Measurements from ENCODE around the gene TPST1.

TPST1 gene

GRCh38 chr7:66239467-66239856, 34.3 kb downstream of the TPST1 start:
- no peak for DNase-seq

GRCh38 chr7:66245008-66245407, 39.9 kb downstream of the TPST1 start:
- DNase-seq: no peak

- peak; percentile 41 for DNase-seq
Observed at GRCh38 chr7:66246554-66247171, 41.5 kb downstream of the TPST1 start.

- DNase-seq: no peak
Observed at GRCh38 chr7:66247380-66248078, 42.4 kb downstream of the TPST1 start.

GRCh38 chr7:66250711-66251110, 45.6 kb downstream of the TPST1 start:
- peak; percentile 69 for DNase-seq

GRCh38 chr7:66255534-66256100, 50.5 kb downstream of the TPST1 start:
- peak; percentile 18 for DNase-seq

- DNase-seq: no peak
Observed at GRCh38 chr7:66256281-66256680, 51.1 kb downstream of the TPST1 start.

- no peak for DNase-seq
Observed at GRCh38 chr7:66257481-66257880, 52.3 kb downstream of the TPST1 start.

GRCh38 chr7:66258409-66258808, 53.3 kb downstream of the TPST1 start:
- DNase-seq: peak; percentile 20

- no peak for DNase-seq
Observed at GRCh38 chr7:66261941-66262340, 56.8 kb downstream of the TPST1 start.

- no peak for DNase-seq
Observed at GRCh38 chr7:66263936-66264335, 58.8 kb downstream of the TPST1 start.

- peak; percentile 33 for DNase-seq
Observed at GRCh38 chr7:66265566-66265965, 60.4 kb downstream of the TPST1 start.

GRCh38 chr7:66267249-66267648, 62.1 kb downstream of the TPST1 start:
- peak; percentile 90 for DNase-seq

GRCh38 chr7:66269978-66270377, 64.8 kb downstream of the TPST1 start:
- DNase-seq: no peak

GRCh38 chr7:66272321-66272720, 67.2 kb downstream of the TPST1 start:
- no peak for DNase-seq

- no peak for DNase-seq
Observed at GRCh38 chr7:66276363-66276762, 71.2 kb downstream of the TPST1 start.

- peak; percentile 17 for DNase-seq
Observed at GRCh38 chr7:66277492-66277891, 72.4 kb downstream of the TPST1 start.

GRCh38 chr7:66279912-66280311, 74.8 kb downstream of the TPST1 start:
- DNase-seq: no peak

GRCh38 chr7:66281678-66282590, 76.8 kb downstream of the TPST1 start:
- peak; percentile 99 for DNase-seq

- DNase-seq: no peak
Observed at GRCh38 chr7:66282591-66282935, 77.4 kb downstream of the TPST1 start.

- peak; percentile 81 for DNase-seq
Observed at GRCh38 chr7:66283003-66283920, 78.1 kb downstream of the TPST1 start.

- DNase-seq: peak; percentile 77
Observed at GRCh38 chr7:66296001-66296521, 90.9 kb downstream of the TPST1 start.

Data from fibroblast of skin of scalp (primary cell).